ENCODE data around the gene REG1A.

The REG1A gene, protein sequence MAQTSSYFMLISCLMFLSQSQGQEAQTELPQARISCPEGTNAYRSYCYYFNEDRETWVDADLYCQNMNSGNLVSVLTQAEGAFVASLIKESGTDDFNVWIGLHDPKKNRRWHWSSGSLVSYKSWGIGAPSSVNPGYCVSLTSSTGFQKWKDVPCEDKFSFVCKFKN

DNA sequence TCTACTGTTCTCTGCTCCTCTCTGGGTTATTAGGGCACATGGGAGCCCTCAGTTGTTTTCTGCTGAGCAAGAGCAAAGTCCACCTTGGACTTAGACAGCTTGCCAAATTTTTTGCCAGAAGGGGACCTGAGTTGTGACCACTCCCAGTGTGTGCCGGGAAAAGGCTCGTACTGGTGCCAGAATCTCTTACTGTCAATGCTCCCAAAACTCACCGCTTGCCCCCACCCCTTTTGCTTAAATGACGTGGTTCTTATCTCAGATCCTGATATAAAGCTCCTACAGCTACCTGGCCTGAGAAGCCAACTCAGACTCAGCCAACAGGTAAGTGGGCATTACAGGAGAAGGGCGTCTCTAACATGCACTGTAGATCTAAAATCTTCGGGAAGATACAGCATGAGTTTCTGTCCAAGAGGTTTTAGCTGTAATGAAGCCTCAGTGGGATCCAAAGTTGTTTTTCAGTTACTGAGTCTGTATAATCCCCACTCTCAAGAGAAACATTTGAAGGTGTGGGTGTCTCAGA is at the start of gene REG1A:
TSS of gene REG1A (plus strand) at position 295 of the 520 bp plus-strand sequence. CDS start 374 bp downstream, outside the sequence.
- DNase-seq (ENCODE audit: low read depth in 2 of 2): no peak

DNA sequence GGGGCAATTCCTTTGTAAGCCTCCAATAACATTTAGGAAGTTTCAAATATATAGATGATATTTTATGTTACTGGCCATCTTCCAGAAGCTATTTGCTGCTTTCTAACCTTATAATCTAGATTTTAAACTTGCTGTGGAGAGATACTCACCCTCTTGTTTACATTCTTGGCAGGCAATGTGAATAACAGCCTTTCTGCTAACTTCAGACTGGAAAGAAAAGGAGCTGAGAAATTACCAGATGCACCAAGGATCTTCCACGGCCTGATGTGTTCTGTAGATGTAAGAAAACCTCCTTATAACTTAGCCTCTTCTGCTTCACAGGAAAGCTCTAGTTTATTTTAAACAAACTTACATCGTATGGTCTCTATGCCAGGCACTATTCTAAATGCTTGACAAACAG is 49.2 kb upstream of the REG1A start:
- no peak for DNase-seq (ENCODE audit: low read depth in 2 of 2)

DNA sequence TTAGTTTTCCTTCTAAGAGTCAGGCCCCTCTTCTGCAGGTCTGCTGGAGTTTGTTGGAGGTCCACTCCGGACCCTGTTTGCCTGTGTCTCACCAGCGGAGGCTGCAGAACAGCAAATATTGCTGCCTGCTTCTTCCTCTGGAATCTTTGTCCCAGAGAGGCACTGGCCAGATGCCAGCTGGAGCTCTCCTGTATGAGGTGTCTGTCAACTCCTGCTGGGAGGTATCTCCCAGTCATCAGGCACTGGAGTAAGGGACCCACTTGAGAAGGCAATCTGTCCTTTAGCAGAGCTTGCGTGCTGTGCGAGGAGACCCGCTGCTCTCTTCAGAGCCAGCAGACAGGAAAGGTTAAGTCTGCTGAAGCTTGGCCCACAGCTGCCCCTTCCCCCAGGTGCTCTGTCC is 37.3 kb upstream of the REG1A start:
- no peak for DNase-seq (ENCODE audit: low read depth in 2 of 2)

DNA sequence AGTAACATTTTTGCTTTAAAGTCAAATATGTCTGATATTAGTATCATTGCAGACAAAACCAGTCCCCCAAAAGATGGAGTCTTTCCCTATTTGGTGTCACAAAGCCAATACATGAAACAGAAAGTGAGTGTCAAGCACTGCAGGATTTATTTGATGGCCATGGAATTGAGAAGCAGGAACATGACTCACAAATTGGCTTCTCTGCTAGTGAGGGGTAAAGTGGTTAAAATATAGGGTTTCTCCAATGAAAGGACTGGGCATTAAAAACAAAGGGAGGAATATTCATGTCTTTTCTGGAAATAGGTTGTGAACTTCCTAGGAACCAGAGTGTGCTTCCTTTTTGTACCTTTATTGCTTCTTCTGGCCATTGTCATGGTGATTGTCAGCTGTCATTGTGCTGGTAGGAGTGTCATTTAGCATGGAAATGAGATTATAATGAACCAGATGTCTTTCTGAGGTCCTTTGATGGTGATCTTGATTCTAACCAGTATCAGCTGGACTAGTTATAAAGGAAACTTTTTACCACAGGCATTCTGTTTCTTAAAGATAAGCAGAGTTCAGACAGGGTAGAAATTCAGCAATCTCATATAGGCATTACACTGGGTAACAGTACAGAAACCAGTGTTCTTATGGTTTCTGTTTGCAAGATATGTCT is 36.6 kb upstream of the REG1A start:
- DNase-seq (ENCODE audit: low read depth in 2 of 2): no peak

DNA sequence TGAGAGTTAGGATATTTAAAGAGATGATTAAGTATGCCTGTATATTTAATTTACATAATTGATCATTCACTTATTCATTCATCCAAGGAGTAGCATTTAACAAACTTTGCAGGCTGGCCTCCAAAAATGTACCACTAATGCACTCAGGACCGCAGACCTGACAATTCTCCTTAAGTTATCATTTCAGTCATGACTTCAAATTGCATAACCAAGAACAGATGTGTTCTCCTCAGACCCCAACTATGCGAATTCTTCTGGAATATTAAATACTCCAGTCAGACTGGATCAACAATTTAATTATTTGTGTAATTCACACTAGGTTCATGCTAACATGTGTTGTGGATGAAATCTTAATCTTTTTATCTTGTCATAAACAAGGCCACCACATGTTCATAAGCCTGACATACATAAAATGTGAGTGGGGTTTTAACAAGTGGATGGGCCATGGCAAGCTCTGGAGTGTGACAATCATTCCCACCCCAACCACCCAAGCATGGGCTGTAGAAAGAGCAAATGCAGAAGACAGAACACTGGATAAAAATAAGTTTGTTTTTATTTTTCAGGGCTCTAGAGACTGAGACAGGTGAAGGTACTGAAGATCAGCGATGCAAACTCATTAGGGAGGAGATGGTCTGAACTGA is 35.7 kb upstream of the REG1A start:
- no peak for DNase-seq (ENCODE audit: low read depth in 2 of 2)

DNA sequence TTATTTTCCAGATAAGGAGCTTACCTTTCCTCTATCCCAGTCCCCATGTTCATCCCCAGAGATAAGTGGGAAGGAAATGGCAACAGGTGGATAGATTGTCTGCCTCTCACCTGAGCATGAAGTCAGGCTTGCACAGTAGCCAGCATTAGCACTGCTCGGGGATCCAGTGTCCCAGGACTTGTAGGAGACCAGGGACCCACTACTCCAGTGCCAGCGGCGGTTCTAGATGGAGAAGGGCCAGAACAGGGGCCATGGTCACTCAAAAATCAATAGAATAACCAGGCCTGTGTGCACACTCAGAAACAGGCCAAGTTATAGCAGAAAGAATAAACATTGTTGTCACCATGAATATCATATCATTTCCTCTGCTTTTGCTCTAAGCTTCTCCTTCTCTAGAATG is 34.9 kb upstream of the REG1A start:
- no peak for DNase-seq (ENCODE audit: low read depth in 2 of 2)

DNA sequence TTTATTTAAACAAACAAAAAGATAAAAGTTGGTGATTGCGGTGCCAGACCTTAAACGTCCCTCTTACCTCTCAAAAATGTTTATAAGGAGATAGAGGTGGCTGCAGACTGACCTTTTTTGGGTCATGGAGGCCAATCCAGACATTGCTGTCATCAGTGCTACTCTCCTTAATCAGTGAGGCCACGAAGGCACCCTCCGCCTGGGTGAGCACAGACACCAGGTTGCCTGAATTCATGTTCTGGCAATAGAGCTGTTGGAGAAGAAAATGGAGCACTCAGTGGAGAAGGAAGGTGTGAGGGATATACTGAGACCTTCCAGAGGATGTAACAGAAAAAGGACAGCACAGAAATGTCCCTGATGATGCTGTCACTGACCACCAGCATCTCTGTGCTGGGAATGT is 34.0 kb upstream of the REG1A start:
- DNase-seq (ENCODE audit: low read depth in 2 of 2): no peak

DNA sequence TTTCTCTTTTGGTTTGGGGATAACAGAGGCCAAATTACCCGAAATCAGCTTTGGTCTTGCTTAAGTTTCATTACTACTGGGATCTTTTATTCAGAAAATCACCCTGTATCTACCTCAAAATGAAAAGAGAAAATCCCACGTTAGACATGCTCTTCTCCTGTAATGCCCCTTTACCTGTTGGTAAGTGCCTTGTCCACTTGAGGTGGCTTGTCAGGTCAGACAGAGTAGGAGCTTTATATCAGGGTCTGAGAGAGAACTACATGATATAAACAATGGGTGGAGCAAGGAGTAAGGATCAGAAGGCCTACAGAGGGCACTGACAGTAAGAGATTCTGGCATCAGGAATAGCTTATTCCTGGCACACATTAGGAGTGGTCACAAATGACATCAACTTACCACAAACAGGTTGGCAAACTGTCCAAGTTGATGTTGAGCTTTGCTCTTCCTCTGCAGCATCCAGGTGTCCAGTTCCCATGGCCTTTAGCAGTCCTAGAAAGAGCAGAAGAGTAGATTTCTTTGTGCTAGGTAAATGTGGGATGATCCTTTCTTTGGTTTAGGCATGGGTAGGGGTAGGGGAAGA is 32.4 kb upstream of the REG1A start, which contains the start of gene REG1B:
TSS of gene REG1B (minus strand) at position 209 of the 580 bp plus-strand sequence. CDS start 381 bp downstream, outside the sequence.
- DNase-seq (ENCODE audit: low read depth in 2 of 2): no peak

DNA sequence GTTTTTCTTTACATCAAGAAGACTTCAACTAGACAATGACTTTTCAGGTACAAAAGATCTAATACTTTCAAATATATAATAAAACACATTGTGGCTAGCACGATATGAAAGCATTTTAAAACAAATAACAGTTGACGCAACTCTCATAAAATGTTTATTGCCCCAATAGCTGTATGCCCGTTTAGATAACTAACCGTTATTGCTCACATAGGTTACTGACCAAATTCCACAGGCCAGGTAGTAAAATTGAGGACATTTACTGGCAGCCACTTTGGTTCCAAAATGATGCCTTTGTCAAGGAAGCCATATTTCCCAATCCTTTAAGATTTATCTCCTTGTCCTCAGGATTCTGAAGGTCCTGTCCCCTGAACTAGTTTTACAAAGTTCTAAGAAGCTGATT is 29.6 kb upstream of the REG1A start:
- DNase-seq (ENCODE audit: low read depth in 2 of 2): no peak

DNA sequence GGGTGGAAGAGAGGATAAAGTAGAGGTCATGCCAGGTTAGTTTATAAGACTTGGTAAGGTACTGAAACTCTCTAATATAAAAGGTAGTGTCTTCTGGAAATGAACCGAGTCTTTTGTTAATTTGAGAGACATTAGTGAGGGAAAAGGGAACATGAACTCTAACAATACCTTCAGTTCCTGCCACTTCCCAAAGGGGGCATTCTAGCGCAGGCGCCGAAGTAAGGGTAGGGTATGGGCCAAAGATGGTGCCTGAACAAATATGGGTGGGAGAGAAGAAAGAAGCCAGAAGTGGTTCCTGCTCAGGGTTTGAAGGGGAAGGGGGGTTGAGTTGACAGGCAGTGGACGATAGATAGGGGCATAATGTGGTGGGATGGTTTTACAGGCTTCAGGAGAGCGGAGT is 22.4 kb upstream of the REG1A start:
- no peak for DNase-seq (ENCODE audit: low read depth in 2 of 2)

DNA sequence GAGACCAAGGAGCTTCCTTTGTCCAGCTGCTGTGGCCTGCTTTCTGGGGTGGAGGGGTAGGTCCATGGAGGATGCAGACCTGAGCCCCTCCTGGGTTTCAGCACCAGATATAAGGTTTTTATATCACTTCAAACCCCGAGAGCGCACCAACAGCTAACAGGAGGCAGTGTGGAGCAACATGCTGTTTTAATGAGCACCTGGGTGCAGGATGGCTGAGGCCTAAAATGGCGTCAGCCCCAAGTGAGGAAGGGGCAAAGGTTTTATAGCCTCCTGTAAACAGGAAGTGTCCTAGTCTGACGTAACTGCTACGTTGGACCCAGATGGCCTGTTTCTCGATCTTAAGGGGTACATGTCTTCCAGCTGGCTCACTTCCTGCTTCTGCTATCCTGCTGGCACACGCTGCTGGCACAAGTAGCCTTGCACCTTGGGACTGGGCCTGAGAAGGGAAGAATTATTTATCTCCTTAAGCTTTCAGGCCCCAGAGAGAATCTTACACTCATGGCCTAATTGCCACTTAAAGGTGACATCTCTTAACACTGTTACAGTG is 21.1 kb upstream of the REG1A start:
- no peak for DNase-seq (ENCODE audit: low read depth in 2 of 2)

DNA sequence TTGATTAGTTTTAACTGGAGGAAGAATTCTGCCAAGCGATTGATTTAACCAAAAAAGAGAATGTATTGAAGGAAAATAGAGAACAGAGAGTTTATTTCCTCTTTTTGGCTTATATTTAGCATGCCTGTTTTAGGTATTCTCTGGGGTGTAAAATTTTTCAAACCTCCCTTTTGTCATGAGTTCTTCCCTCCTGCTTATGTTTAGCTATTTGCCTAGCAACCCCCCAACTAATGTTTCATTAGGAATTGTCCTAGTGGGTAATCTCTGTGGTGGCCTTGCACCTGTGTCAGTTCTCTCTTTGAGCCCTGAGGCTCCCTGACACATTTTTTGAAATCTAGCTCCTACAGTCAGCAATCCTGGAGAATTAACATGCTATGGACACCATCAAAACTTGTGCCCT is 20.0 kb upstream of the REG1A start:
- DNase-seq (ENCODE audit: low read depth in 2 of 2): no peak

DNA sequence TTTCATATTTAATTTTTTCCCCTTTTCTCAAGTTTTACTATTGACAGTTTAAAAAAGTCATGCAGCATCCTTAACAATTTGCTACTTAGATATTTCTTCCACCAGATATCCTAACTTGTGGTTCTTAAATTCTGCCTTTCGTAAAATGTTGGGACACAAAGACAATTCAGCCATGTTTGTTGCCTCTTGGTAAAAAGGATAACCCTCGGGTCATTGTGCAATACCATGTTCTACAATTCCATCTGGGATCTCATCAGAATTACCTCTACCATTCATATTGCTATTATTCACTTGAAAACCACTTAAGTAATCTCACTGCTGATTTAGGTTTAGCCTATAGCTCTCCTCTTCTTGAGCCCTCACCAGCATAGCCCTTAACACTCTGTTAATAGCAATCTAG is 19.3 kb upstream of the REG1A start:
- DNase-seq (ENCODE audit: low read depth in 2 of 2): no peak

DNA sequence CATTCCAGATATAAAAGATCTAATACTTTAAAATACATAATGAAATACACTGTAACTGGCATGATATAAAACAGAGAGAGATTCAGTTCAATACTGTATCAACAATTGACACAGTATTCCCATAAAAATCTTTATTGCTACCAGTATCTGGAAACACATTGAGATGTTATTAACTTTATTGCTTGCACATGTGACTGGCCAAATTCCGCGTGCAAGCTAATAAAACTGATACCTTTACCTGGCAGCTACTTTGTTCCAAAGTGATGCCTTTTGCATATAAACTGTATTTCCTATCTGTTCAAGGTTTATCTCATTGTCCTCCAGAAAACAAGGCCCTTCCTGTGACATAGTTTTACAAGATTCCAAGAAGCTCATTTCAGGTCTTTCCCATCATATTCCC is 17.1 kb upstream of the REG1A start:
- no peak for DNase-seq (ENCODE audit: low read depth in 2 of 2)

DNA sequence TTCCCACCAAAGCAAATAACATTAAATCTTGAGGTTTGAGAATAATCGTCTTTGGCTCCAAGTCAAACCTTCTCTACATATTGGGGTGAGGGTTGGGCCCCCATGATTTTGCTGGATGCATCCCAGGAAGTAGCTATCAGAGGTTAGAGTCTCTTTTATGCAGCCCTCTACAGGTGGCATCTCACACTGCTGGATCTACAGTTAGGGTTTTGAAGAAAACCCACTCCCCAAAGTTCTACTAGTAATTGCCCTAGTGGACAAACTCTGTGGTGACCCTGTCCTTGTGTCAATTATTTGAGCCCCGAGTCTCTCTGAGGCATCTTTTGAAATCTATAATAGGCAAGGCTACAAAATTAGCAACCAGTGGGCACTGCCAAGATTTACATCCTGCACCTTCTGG is 15.0 kb upstream of the REG1A start:
- DNase-seq (ENCODE audit: low read depth in 2 of 2): no peak

DNA sequence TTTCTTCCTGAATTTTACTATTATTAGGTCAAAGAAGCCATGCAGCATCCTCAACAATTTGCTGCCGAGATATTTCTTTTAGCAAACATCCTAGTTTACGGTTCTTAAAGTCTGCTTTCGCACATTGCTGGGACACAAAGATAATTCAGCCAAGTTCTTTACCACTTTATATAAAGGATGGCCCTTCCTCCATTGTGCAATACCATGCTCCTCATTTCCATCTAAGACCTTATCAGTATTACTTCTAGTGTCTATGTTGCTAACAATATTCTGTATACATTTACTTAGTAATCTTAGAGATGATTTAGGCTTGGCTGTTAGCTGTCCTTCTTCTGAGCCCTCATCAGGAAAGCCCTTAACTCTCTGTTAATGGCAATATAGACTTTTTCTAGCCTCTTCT is 8.0 kb upstream of the REG1A start:
- no peak for DNase-seq (ENCODE audit: low read depth in 2 of 2)

DNA sequence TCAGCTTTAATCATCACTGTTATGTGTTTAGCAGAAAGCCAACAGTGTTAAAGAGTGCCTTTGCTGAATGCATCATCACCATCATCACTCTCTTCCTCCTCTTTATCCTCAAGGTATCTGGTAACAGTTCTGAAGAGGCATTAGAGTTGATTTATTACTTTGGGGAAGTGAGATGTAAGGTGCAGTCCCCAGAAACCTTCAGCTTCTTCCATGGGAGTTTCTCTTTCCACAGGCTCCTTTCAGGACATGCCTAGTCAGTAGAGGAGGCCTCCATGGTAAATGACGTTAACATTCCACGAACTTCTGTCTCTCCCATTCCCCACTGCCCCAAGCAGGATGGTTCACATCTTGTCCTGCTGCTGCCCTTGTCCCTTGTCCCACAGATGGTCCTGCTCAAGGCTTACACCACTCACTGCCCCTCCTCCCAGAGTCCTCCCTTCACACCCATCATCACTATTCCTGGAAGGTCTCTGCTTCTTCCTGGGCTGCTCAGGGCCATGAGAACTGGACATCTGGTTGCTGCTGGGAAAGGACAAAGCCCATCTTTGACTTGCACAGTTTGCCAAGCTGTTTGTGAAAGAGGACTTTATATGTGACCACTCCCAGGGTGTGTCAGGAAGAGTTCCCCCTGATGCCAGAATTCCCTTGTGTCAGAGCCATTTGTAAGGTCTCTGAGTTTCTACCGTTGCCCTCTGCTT is 5.3 kb upstream of the REG1A start:
- DNase-seq (ENCODE audit: low read depth in 2 of 2): no peak

DNA sequence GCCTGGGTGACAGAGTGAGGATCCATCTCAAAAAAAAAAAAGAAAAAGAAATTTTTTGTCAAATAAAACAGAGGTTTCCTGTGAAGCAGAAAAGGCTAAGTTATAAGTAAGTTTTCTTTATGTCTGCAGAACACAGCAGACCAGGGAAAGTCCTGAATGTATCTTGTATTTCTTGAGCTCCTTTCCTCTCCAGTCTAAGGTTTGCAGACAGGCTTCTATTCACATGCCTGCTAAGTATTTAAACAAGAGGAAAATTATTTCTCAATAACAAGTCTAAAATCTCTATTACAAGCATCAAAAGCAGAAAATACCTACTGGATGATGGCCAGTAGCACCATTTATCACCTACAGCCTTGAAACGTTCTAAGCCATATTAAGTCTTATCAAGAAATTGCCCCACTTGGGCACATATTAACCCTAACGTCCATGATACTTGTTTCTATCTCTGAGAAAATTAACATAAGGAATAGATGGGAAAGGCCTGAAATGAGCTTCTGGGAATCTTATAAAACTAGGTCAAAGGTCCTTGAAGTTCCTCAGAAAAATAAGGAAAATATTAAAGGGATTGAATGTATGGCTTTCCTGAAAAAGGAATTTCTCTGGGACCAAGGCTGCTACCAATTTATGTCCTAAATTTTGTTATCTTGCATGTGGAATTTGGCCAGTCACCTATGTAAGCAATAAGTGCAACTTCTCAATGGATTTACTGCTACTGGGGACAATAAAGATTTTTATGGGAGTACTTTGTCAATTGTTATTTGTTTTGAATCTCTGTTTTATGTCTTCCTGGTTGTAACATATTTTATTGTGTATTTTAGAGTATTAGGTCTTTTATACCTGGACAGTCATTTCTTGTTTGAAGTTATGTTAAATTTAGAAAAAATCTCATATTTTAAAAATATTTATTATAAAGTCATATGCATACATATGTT is 3.0 kb upstream of the REG1A start:
- no peak for DNase-seq (ENCODE audit: low read depth in 2 of 2)

DNA sequence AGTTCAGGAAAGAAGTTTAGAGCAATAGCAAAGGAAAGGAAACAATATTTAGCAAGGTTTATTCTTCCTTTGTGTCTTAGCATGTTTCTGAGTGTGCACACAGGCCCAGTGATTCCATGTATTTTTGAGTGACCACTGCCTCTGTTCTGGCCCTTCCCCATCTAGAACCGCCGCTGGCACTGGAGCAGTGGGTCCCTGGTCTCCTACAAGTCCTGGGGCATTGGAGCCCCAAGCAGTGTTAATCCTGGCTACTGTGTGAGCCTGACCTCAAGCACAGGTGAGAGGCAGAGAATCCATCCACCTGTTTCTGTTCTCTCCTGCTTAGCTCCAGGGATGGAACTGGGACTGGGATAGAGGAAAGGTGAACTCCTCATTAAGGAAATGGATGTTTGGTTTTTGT is 2.4 kb downstream of the REG1A start:
- DNase-seq (ENCODE audit: low read depth in 2 of 2): no peak

DNA sequence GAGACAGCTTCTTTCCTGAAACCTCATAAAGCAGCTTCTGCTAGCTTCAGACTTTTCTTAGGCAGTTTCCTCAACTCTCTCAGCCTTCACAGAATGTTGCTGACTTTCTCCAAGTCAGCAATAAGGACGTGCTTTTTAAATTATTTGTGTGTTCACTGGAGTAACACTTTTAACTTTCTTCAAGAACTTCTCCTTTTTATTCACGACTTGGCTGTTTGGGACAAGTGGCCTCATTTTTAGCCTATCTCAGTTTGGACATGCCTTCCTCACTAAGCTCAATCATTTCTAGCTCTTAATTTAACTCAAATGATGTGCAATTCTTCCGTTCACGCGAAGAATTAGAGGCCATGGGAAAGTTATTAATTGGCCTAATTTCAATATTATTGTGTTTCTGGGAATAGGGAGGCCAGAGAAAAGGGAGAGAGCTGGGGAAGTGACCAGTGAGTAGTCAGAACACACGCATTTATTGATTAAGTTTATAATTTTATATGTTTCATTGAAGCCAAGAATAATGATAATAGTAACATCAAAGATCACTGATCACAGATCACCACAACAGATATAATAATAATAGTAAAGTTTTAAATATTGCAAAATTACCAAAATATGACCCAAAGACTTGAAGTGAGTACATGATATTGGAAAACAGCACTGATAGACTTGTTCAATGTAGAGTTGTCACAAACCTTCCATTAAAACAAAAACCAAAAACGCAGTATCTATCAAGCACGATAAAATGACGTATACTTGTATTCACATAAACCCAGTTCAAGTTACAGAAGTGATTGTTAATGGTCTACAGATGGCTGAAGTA is 4.8 kb downstream of the REG1A start:
- DNase-seq (ENCODE audit: low read depth in 2 of 2): no peak
